HCT116 (cell line): Measurements from ENCODE around the gene PTMS. TPM values are rescaled to one million over a fixed set of nuclear protein-coding genes. Genes with fewer than 3 reads are reported as not detected.

Experiments
- ATAC-seq: fragments of 200-7000 bp; cut with Tn5 transposase; 2 replicates; pipeline ENCODE4 v1.9.1; 2020; ENCODE audit warnings: mild to moderate bottlenecking, moderate library complexity
- BruUV-seq: library from RNA; stranded (reverse); fragments of 400-500 nt; replicated peaks from 2 replicates; lab custom pipeline; 2021; lab: Mats Ljungman, UMichigan
- CTCF ChIA-PET: fragments of 300-600 bp; sonication (Branson Sonifier 250); formaldehyde crosslinking; loops from one replicate; lab custom pipeline; 2021; ENCODE audit warnings: antibody characterized with exemption; lab: Charles Lee
- POLR2A ChIA-PET: fragments of 300-600, 350-600 bp; sonication (Branson Sonifier 250); formaldehyde crosslinking; loops from one replicate; lab custom pipeline; 2021; ENCODE audit warnings: antibody characterized with exemption; lab: Charles Lee
- RAD21 ChIA-PET, 2 experiments: fragments of 300-600 bp; sonication (Branson Sonifier 250); formaldehyde crosslinking; loops; one replicate each; lab custom pipeline; 2023; ENCODE audit warnings: low total read pairs in 2 of 2; ENCODE audit not compliant: uncharacterized antibody in 2 of 2, unreplicated experiment in 2 of 2, low non-redundant PET in 1 of 2; lab: Charles Lee
- DNase-seq: peaks from one replicate; pipeline ENCODE4 v3.0.0-alpha.2; 2010; ENCODE audit warnings: low read depth, low spot score
- H2AFZ ChIP-seq: fragments of 200-600 bp; shearing (Covaris generic), sonication (generic); 2 replicates; pipeline ENCODE4 v1.6.1; 2017; ENCODE audit warnings: low read depth, mixed run types, mixed read lengths, antibody characterized with exemption, low read length; ENCODE audit not compliant: poor library complexity, severe bottlenecking
- H3K27ac ChIP-seq: 2 replicates; pipeline ENCODE4 v1.5.1; 2012; ENCODE audit warnings: low read depth, low read length
- H3K27me3 ChIP-seq: fragments of 200-600 bp; sonication (generic); 2 replicates; pipeline ENCODE4 v1.6.1; 2016; ENCODE audit warnings: mixed run types, low read length, mixed read lengths; ENCODE audit not compliant: insufficient read depth
- H3K36me3 ChIP-seq, 2 experiments: fragments of 200-500 bp in 1 of 2; fragments of 200-600 bp in 1 of 2; sonication (Bioruptor generic) in 1 of 2; sonication (generic) in 1 of 2; 2 replicates each; pipeline versions ENCODE4 v1.5.1 to v1.6.1; 2014 to 2016; ENCODE audit warnings: low read length in 2 of 2, inconsistent platforms in 1 of 2, mixed read lengths in 1 of 2, mixed run types in 1 of 2; ENCODE audit not compliant: insufficient read depth in 2 of 2, control insufficient read depth in 1 of 2
- H3K4me1 ChIP-seq, 2 experiments: fragments of 200-600 bp in 1 of 2; sonication (generic) in 1 of 2; 2 replicates each; pipeline versions ENCODE4 v1.5.1 to v1.6.1; 2012 to 2017; ENCODE audit warnings: low read length in 2 of 2, inconsistent platforms in 1 of 2, mild to moderate bottlenecking in 1 of 2, mixed read lengths in 1 of 2, mixed run types in 1 of 2, moderate library complexity in 1 of 2; ENCODE audit not compliant: insufficient read depth in 2 of 2, control insufficient read depth in 1 of 2
- H3K4me2 ChIP-seq: fragments of 200-600 bp; sonication (generic); 2 replicates; pipeline ENCODE4 v1.6.1; 2017; ENCODE audit warnings: mixed run types, low read length, mixed read lengths
- H3K4me3 ChIP-seq, 2 experiments: fragments of 200-600 bp in 1 of 2; sonication (generic) in 1 of 2; replicated peaks in 1 of 2; 2 replicates each; pipeline ENCODE4 v1.5.1; 2011 to 2016; ENCODE audit warnings: low read length in 2 of 2, control low read depth in 1 of 2, low read depth in 1 of 2, mild to moderate bottlenecking in 1 of 2, mixed read lengths in 1 of 2, mixed run types in 1 of 2
- H3K79me2 ChIP-seq: fragments of 200-600 bp; sonication (generic); 2 replicates; pipeline ENCODE4 v1.6.1; 2017; ENCODE audit warnings: mild to moderate bottlenecking, mixed run types, low read length, moderate library complexity, mixed read lengths; ENCODE audit not compliant: insufficient read depth
- H3K9ac ChIP-seq: fragments of 200-600 bp; sonication (generic); 2 replicates; pipeline ENCODE4 v1.6.1; 2016; ENCODE audit warnings: low read length, mixed read lengths
- H3K9me2 ChIP-seq: fragments of 200-600 bp; sonication (generic), shearing (Covaris generic); 2 replicates; pipeline ENCODE4 v1.6.1; 2017; ENCODE audit warnings: mixed run types, mild to moderate bottlenecking, moderate library complexity; ENCODE audit not compliant: insufficient read depth
- H3K9me3 ChIP-seq, 2 experiments: fragments of 200-500 bp in 1 of 2; fragments of 200-600 bp in 1 of 2; sonication (Bioruptor generic) in 1 of 2; sonication (generic) in 1 of 2; 2 replicates each; pipeline ENCODE4 v1.6.1; 2014 to 2017; ENCODE audit warnings: low read length in 2 of 2, mixed read lengths in 2 of 2, inconsistent platforms in 1 of 2, low read depth in 1 of 2, mild to moderate bottlenecking in 1 of 2, mixed run types in 1 of 2, moderate library complexity in 1 of 2; ENCODE audit not compliant: control insufficient read depth in 1 of 2, insufficient read depth in 1 of 2
- H4K20me1 ChIP-seq: fragments of 200-600 bp; sonication (generic), shearing (Covaris generic); 2 replicates; pipeline ENCODE4 v1.6.1; 2017; ENCODE audit warnings: mixed run types, mild to moderate bottlenecking, moderate library complexity; ENCODE audit not compliant: insufficient read depth
- ATF3 ChIP-seq: IDR thresholded peaks from 2 replicates; pipeline ENCODE4 v1.6.1; 2012
- CEBPB ChIP-seq: IDR thresholded peaks from 2 replicates; pipeline ENCODE4 v1.6.1; 2012; ENCODE audit warnings: low read depth
- EZH2phosphoT487 ChIP-seq: fragments of 200-600 bp; IDR thresholded peaks from 2 replicates; pipeline ENCODE4 v1.6.1; 2018; ENCODE audit warnings: antibody characterized with exemption, borderline replicate concordance
- POLR2A ChIP-seq: IDR thresholded peaks from 2 replicates; pipeline ENCODE4 v1.7.0; 2011; ENCODE audit warnings: borderline replicate concordance; ENCODE audit not compliant: insufficient read depth, insufficient read length; ENCODE audit errors: extremely low read depth
- POLR2AphosphoS5 ChIP-seq: IDR thresholded peaks from 2 replicates; pipeline ENCODE4 v1.6.1; 2011; ENCODE audit warnings: mild to moderate bottlenecking, low read depth, low read length, moderate library complexity
- REST ChIP-seq: IDR thresholded peaks from 2 replicates; pipeline ENCODE4 v1.6.1; 2012; ENCODE audit warnings: low read depth
- SIN3A ChIP-seq: IDR thresholded peaks from 2 replicates; pipeline ENCODE4 v1.6.1; 2012; ENCODE audit warnings: low read depth
- SP1 ChIP-seq: IDR thresholded peaks from 2 replicates; pipeline ENCODE4 v1.6.1; 2012; ENCODE audit warnings: low read depth
- SRF ChIP-seq: IDR thresholded peaks from 2 replicates; pipeline ENCODE4 v1.6.1; 2012; ENCODE audit warnings: low read depth
- ZBTB33 ChIP-seq: IDR thresholded peaks from 2 replicates; pipeline ENCODE4 v1.6.1; 2011; ENCODE audit warnings: mild to moderate bottlenecking, low read length, moderate library complexity; ENCODE audit not compliant: insufficient replicate concordance; ENCODE audit errors: extremely low read depth
- intact Hi-C: fragments of 100-400 bp; cut with micrococcal nuclease; formaldehyde crosslinking; loops from 2 replicates; pipeline ENCODE4 v1.10.0; 2022
- total RNA-seq: library from RNA; stranded (reverse); gene quantifications from one replicate; pipeline ENCODE4 v1.2.1, GENCODE V29; 2021; ENCODE audit not compliant: unreplicated experiment

Gene PTMS
- total RNA-seq, 1 experiment from 2014 or later: 494 TPM

GRCh38 chr12:6818645-6819044 lies 52.5 kb downstream of the PTMS start:
- no peak overlapping the region for H3K4me2 ChIP-seq
- DNase-seq (no peak), ATAC-seq (no peak)
- BruUV-seq: no TSS peak
- H3K79me2 ChIP-seq: no peaks in the 10 kb centered on the region
- RAD21 ChIA-PET: no interaction called here
- peaks cover 13 to 24% of the 10 kb centered on the region in 2 experiments for H3K4me1 ChIP-seq
- no peak overlapping the region for H3K27ac ChIP-seq
- CTCF ChIA-PET: no interaction called here
- no peaks in the 10 kb centered on the region for H4K20me1 ChIP-seq
- no peaks in the 10 kb centered on the region for H3K9me2 ChIP-seq
- intact Hi-C loops: no loop called here
- no peak for TF ChIP-seq EZH2phosphoT487
- TF ChIP-seq SP1: no peak
- no peak for TF ChIP-seq SRF
- TF ChIP-seq POLR2A: no peak
- TF ChIP-seq ZBTB33: no peak
- TF ChIP-seq POLR2AphosphoS5: no peak
- no peak for TF ChIP-seq ATF3
- TF ChIP-seq CEBPB: no peak
- no peak for TF ChIP-seq REST
- TF ChIP-seq SIN3A: no peak
- TF ChIP-seq, all 23 proteins: peak for 0
- Histone ChIP-seq H3K27me3 (peaks cover 6% of the 10 kb centered on the region; the same call in 1 of the 2 replicates), H2AFZ (no peak overlapping the region), H3K36me3 (no peaks in the 10 kb centered on the region), H3K9ac (no peak overlapping the region), H3K4me3 (no peak overlapping the region), H3K9me3 (no peaks in the 10 kb centered on the region)
- POLR2A ChIA-PET: interaction anchor here (0.6 kb wide), 1 partner anchor 210 kb away, joined by 5 read pairs; no protein-coding TSS in a partner anchor
